HG03342 (cell line): ENCODE data around the gene PBRM1.

Experiments
- ATAC-seq: cut with Tn5 transposase; IDR thresholded peaks from one replicate; pipeline ENCODE4 v1.9.1; 2021; ENCODE audit warnings: mild to moderate bottlenecking, moderate library complexity; ENCODE audit not compliant: unreplicated experiment

PBRM1 gene

DNA sequence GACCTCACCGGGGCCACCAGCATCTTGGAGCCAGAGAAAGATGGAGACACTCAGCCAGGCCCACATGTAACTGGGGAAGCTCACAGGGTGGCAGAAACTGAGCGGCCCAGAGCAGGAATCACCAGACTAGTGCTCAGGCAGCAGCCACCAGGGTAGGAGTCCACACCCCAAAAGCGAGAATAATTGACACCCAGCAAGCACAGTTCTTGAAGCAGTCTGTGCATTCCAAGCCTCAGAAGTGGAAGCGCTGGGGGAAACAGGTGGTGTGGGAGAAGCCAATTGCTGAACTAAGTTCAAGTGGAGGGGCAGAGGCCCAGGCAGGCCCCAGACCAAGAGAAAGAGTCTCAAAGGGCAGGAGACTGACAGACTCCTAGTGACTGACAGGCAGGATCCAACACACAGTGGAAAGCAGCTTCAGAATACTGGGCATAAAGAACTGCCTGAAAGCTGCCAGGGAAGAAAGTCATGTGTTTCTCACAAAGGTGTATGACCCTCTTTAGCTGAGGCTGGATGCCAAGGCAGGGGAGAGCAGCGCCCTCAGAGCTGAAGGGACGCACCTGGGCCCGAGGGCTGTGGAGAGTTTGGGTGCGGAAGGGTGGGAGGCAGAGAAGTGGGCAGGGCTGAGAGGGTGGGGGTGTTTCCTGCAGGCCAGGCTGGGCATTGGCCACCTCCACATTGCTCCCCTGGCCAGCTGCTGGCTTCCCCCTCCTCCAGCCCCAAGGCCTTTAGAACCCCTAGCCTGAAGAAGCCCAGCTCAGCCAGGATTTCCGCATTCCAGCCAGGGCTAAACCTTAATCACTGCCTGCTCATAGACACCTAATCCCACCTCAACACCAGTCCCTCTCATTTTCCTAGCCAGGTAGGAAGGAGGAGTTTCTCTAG lies 159.8 kb downstream of the PBRM1 start:
- ATAC-seq: no peak

- ATAC-seq: no peak
Measured at GRCh38 chr3:52524752-52525679, 160.7 kb downstream of the PBRM1 start.

DNA sequence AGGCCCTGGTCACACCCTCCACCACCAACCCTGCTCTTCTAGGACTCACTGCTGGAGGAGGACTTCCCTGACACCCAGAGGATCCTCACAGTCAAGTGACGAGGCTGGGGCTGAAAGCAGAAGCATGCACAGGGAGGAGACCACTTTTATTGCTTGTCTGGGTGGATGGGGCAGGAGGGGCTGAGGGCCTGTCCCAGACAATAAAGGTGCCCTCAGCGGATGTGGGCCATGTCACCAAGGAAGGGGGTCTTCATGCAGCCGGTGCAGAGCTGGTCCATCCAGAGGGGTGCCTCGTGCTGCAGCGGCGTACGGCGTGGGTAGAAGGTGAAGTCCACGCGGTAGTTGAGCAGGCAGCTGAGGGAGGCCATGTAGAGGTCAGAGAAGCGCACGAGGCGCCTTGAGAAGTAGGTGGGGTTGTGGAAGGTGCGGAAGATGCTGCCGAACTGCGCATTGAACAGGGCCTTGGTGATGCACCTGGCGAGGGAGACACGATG lies 161.4 kb downstream of the PBRM1 start:
- ATAC-seq: no peak

DNA sequence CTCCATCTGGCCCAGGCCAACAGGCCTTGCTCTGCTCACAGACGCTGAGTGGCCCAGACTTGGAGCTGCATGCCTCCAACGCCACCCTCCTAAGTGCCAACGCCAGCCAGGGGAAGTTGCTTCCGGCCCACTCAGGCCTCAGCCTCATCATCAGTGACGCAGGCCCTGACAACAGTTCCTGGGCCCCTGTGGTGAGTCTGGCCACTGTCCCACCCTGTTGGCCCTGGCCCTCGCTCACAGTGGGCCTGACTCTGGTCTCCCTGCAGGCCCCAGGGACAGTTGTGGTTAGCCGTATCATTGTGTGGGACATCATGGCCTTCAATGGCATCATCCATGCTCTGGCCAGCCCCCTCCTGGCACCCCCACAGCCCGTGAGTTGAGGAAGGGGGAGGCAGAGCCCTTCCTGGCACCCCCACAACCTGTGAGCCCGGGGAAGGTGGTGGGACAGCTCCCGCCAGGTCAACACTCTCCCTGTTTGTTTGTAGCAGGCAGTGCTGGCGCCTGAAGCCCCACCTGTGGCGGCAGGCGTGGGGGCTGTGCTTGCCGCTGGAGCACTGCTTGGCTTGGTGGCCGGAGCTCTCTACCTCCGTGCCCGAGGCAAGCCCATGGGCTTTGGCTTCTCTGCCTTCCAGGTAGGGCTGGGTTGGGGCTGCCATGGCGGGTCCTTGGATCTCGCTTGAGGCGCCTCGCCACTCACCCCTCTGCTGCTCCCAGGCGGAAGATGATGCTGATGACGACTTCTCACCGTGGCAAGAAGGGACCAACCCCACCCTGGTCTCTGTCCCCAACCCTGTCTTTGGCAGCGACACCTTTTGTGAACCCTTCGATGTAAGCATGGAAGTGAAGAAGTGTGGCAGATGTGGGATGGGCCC lies 162.1 kb downstream of the PBRM1 start:
- ATAC-seq: no peak

DNA sequence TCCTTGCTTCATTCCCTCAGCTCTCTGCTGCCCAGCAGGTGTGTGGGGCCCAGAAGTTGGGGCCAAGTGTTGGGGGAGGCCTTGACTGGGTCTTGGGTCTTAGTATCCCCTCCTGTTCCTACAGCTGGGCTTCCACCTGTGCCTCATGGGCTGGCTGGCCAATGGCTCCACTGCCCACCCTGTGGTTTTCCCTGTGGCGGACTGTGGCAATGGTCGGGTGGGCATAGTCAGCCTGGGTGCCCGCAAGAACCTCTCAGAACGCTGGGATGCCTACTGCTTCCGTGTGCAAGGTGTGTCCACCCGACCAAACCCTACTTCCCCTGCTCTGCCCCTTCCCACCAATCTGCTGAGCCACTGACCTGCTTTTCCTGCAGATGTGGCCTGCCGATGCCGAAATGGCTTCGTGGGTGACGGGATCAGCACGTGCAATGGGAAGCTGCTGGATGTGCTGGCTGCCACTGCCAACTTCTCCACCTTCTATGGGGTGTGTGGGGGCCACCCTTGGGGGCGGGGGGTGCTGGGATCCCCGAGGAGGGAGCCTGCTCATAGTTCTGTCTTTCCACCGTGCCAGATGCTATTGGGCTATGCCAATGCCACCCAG lies 163.0 kb downstream of the PBRM1 start:
- ATAC-seq: no peak

DNA sequence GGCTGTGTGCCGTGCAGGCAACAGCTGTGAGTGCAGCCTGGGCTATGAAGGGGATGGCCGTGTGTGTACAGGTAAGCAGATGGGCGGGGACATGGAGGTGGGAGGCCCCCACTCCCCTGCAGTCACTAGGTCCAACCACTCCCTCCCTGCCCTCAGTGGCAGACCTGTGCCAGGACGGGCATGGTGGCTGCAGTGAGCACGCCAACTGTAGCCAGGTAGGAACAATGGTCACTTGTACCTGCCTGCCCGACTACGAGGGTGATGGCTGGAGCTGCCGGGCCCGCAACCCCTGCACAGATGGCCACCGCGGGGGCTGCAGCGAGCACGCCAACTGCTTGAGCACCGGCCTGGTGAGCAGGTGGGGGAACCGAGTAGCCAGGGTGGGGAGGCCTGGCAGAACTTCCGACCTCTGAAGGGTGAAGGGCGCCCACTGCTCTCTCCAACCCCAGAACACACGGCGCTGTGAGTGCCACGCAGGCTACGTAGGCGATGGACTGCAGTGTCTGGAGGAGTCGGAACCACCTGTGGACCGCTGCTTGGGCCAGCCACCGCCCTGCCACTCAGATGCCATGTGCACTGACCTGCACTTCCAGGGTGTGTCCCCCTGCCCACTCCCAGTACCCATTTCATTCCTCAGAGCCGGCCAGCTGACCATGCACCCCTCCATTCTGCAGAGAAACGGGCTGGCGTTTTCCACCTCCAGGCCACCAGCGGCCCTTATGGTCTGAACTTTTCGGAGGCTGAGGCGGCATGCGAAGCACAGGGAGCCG lies 163.6 kb downstream of the PBRM1 start:
- no peak for ATAC-seq

GRCh38 chr3:52521488-52521824 lies 164.3 kb downstream of the PBRM1 start:
- ATAC-seq: no peak

- ATAC-seq: no peak
Measured at GRCh38 chr3:52520716-52521487, 164.8 kb downstream of the PBRM1 start.

GRCh38 chr3:52520141-52520667 lies 165.5 kb downstream of the PBRM1 start:
- ATAC-seq: no peak

- ATAC-seq: no peak
Measured at GRCh38 chr3:52519445-52520140, 166.1 kb downstream of the PBRM1 start.

DNA sequence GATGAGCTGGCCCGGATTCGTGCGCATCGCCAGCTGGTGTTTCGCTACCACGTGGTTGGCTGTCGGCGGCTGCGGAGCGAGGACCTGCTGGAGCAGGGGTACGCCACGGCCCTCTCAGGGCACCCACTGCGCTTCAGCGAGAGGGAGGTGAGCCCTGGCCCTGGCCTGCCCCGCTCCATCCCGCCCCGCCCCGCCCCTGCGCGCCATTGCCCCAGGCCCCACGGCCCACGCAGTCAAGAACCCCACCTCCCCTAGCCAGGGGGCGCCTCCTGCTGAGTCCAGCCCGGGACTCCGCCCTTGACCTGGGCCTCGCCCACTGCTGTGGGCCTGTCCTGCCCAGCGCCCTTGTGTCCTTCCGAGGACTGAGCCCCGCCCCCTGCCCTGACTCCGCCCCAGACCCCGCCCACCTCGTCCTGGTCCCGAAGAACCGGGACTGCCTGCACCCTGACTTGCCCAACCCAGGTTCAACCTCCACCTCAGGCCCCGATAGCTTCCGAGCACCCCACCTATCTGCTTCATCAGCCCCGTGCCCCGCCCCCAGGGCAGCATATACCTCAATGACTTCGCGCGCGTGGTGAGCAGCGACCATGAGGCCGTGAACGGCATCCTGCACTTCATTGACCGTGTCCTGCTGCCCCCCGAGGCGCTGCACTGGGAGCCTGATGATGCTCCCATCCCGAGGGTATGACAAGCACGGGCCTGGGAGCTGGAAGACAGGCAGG lies 166.8 kb downstream of the PBRM1 start:
- ATAC-seq: no peak

DNA sequence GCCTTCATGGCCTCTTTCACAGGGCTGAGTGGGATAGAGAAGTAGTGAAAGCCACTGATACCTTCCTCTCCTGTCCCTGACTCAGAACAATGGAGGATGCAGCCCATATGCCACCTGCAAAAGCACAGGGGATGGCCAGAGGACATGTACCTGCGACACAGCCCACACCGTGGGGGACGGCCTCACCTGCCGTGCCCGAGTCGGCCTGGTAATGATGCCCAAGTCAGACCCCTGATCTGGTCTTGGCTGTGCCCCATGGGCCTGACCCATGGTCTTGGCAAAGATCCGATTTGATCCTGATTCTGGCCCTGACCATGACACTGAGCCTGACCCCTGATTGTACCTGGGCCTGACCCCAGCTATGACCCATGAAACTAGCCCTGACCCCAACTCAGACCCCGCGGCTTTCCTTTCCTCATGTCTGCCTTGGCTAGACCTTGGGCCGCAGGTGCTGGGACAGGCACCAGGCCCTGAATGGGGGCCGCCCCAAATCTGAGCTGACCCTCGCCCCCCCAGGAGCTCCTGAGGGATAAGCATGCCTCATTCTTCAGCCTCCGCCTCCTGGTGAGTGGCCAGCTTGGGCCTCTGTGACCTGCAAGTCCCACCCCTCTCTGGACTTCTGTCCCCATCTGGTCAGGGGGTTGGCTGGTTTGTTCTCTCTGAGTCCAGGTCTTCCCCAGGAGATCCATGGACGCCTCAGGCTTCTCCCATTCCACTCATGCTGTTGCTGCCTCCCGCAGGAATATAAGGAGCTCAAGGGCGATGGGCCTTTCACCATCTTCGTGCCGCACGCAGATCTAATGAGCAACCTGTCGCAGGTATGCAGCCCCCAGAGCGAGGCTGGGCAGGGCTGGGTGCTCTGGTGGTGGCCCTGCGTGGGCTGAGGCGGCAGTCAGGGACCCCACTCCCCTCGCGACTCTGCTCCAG lies 167.7 kb downstream of the PBRM1 start:
- ATAC-seq: no peak

DNA sequence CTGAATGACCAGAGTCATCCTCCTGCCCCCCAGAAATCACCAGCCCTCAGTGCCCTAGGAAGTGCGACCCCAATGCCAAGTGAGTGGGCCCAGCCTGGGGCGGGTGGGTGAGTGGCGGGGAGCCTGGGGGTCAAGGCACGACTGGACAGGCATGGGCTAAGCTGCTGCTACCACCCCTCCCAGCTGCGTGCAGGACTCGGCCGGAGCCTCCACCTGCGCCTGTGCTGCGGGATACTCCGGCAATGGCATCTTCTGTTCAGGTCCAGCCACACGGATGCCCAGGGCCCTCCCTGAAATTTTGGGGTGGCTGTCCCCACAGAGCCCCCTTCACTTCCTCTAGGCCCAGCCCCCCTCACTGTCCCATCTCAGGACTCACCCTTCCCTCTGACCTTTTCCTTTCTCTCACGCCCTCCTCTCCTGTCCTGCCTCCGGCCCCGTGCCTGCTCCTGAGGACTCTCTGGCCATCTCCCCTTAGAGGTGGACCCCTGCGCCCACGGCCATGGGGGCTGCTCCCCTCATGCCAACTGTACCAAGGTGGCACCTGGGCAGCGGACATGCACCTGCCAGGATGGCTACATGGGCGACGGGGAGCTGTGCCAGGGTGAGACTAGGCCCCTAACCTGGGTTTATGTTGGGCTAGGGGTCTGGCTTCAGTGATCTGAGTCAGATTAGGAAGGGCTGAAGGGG lies 169.1 kb downstream of the PBRM1 start:
- ATAC-seq: no peak

GRCh38 chr3:52515192-52515591 lies 170.5 kb downstream of the PBRM1 start:
- ATAC-seq: no peak

DNA sequence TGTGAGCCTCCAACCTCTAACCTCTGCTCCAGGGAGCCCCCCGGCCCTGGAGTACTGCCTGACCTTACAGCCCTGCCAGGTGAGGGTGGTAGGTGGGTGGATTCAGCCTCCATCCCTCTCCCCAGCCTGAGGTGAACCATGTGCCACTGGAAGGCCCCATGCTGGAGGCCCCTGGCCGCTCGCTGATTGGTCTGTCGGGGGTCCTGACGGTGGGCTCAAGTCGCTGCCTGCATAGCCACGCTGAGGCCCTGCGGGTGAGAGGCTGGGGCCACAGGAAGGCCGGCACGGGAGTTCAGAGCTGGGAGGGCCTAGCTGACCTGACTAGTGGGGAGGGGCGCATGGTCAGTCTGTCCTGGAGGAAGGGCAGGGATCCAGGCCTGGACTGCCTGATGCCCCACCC lies 171.1 kb downstream of the PBRM1 start:
- ATAC-seq: no peak

GRCh38 chr3:52513281-52513680 lies 172.4 kb downstream of the PBRM1 start:
- ATAC-seq: no peak
